ENCODE data around the gene SHISA6. TPM values are rescaled to one million over a fixed set of nuclear protein-coding genes. Genes with fewer than 3 reads are reported as not detected.

The SHISA6 gene
- total and polyA plus RNA-seq, 11 donors = 0.16 to 1.0 (median 0.29) TPM

DNA sequence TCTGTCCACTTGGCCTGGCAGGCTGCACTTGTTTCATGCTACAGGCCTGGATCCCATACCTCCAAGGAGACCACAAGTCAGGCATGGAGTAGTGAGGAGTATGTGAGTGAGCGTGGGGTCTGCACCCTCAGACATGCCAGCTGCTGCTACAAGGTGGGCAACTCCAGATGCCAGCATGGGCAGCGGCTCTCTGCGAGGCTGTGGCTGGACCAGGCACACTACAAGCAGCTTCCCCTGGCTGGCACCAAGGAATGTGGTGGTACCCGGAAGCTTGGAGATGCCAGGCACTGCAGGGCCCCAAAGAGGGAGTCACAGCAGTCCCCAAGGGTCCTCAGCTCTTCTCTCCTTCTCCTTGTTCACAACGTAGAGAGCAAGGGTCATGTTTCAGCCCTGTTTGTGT is 341.2 kb downstream of the SHISA6 start:
- ATAC-seq (no peak), DNase-seq (no peak)
- TF ChIP-seq POLR2A (IDR thresholded peaks at IDR 0.05) = no peak
- TF ChIP-seq, protein P1, sequence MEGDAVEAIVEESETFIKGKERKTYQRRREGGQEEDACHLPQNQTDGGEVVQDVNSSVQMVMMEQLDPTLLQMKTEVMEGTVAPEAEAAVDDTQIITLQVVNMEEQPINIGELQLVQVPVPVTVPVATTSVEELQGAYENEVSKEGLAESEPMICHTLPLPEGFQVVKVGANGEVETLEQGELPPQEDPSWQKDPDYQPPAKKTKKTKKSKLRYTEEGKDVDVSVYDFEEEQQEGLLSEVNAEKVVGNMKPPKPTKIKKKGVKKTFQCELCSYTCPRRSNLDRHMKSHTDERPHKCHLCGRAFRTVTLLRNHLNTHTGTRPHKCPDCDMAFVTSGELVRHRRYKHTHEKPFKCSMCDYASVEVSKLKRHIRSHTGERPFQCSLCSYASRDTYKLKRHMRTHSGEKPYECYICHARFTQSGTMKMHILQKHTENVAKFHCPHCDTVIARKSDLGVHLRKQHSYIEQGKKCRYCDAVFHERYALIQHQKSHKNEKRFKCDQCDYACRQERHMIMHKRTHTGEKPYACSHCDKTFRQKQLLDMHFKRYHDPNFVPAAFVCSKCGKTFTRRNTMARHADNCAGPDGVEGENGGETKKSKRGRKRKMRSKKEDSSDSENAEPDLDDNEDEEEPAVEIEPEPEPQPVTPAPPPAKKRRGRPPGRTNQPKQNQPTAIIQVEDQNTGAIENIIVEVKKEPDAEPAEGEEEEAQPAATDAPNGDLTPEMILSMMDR (IDR thresholded peaks at IDR 0.05) = no peak
- Histone ChIP-seq H3K27ac (no peak overlapping the region), H3K36me3 (no peaks in the 10 kb centered on the region), H3K27me3 (no peaks in the 10 kb centered on the region), H3K9me3 (no peaks in the 10 kb centered on the region), H3K4me1 (no peaks in the 10 kb centered on the region), H3K4me3 (no peak overlapping the region)
- 76 to 92% (median 81%) methylated on average over 5 of the region's 5 CpGs for WGBS, 4 donors
- intact Hi-C loops (cut with DNase I) = loop anchor here in 1 of 10 donors (10.0 kb wide), 1 partner anchor 63 kb away; no protein-coding TSS in a partner anchor

DNA sequence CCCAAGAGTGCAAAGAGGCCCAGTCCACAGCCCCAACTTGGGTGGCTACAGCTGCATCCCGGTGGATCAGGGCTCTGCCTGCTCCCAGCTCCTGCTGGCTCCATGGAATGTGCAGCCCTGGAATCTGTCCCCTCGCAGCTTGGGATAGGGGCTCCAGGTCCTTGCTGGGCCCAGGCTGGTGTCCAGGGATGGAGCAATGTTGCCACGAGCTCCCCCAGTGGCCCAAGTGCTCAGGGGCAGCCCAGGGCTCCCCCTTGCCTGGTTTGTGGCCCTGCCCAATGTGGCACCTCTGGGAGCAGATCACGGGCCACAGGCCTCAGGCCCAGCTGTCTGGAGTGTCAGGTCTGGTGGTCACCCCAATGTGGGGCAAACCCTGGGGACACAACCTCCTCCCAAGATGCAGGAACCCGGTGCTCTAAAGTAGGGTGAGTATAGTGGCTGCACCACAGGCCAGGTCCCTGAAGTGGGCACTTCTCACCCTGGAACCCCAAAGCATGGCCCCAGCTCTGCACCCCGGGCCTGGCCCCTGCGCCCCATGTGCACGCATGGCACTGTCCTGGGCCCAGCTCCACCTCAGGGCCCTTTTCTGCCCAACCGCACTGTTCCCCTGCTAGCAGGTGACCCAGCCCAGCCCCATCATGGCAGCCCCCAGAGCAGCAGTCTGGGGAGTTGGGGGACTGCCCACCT is 342.4 kb downstream of the SHISA6 start:
- H3K27me3 ChIP-seq = no peaks in the 10 kb centered on the region
- peak in 1 of 5 donors; percentile 45 for DNase-seq
- no peak overlapping the region for H3K4me3 ChIP-seq
- no peak for TF ChIP-seq POLR2A (IDR thresholded peaks at IDR 0.05)
- TF ChIP-seq, protein P1 (IDR thresholded peaks at IDR 0.05) = no peak
- intact Hi-C loops (cut with DNase I) = loop anchor here in 1 of 10 donors (10.0 kb wide), 1 partner anchor 61 kb away; no protein-coding TSS in a partner anchor
- H3K27ac ChIP-seq = no peak overlapping the region
- no peak for ATAC-seq
- no peaks in the 10 kb centered on the region for H3K9me3 ChIP-seq
- no peaks in the 10 kb centered on the region for H3K4me1 ChIP-seq
- H3K36me3 ChIP-seq = no peaks in the 10 kb centered on the region
- WGBS, 4 donors = 74 to 100% (median 82%) methylated on average over 1 to 9 of the region's 9 CpGs

DNA sequence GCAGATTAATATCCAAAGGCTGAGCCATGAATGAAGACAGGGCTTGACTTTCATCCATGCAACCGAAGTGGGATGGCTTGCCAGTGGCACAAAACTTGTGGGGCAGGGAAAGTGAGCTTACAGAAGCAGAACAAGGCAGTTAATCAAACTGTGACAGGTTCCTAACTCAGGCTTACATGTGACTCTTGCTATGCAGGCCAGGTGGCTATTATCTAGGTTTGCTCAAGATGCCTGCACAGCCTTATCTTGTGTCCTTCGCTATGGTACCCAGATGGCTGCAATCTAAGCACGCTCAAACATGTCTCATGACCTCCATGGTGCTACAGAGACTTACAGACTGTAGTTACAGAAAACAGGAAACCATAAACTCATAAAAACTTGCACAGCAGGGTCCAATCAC is 348.7 kb downstream of the SHISA6 start:
- no peaks in the 10 kb centered on the region for H3K4me1 ChIP-seq
- no peaks in the 10 kb centered on the region for H3K36me3 ChIP-seq
- ATAC-seq (no peak), DNase-seq (no peak)
- TF ChIP-seq, protein P1 (IDR thresholded peaks at IDR 0.05) = no peak
- TF ChIP-seq POLR2A (IDR thresholded peaks at IDR 0.05) = no peak
- H3K9me3 ChIP-seq = no peaks in the 10 kb centered on the region
- no peak overlapping the region for H3K4me3 ChIP-seq
- intact Hi-C loops (cut with DNase I) = loop anchor here in 1 of 10 donors (10.0 kb wide), 1 partner anchor 55 kb away; no protein-coding TSS in a partner anchor
- H3K27ac ChIP-seq = no peak overlapping the region
- H3K27me3 ChIP-seq = peaks cover 0 to 5% (median 0%) of the 10 kb centered on the region in 9 donors
- 42 to 55% (median 47%) methylated on average over 3 of the region's 3 CpGs for WGBS, 4 donors

DNA sequence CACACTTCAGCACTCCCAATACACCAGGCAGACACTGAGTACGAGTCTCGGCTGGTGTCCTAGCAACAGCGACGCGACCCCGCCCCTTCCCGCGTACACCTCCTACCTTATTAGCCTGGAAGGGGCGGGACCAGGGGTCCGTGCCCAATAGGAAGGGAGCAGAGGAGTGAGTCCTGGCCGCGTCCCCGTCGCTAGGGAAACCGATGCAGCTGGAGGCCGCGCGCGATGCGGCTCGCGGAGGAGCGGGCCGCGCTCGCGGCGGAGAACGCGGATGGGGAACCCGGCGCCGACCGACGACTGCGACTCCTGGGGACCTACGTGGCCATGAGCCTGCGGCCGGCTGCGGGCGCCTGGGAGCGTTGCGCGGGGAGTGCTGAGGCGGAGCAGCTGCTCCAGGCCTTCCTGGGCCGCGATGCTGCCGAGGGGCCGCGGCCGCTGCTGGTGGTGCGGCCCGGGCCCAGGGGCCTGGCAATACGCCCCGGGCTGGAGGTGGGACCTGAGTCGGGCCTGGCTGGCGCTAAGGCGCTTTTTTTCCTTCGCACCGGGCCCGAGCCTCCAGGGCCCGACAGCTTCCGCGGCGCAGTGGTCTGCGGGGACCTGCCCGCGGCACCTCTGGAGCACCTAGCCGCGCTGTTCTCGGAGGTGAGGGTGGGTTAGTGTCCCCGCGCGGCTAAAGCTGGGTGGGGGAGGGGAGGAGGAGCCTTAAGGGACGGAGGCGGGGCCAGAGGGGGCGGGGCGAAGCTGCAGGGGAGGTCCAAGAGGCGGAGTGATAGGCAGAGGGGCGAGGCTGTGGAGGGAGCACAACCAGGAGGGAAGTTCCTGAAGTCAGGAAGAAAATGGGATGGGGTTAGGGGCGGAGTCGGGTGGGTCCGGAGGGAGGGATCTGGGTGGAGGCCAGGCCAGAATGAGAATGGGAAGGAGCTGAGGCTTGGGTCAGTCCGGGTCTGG is 357.5 kb downstream of the SHISA6 start, which contains the start of gene DNAH9:
TSS of gene DNAH9 (plus strand) at position 197 of the 948 bp plus-strand sequence. CDS start at position 226, 29 bp downstream.
- intact Hi-C loops (cut with DNase I) = no loop called here
- Histone ChIP-seq H3K27me3 (peaks cover 0 to 8% (median 0%) of the 10 kb centered on the region in 9 donors), H3K27ac (peak within 1 kb of the TSS in 8 of 12 donors; percentile 10 to 64 (median 42)), H3K4me1 (peaks cover 0 to 16% (median 5%) of the 10 kb centered on the region in 12 donors), H3K4me3 (peak within 1 kb of the TSS; percentile 20 to 80 (median 65)), H3K36me3 (no peaks in the 10 kb centered on the region), H3K9me3 (peaks cover 0 to 4% (median 0%) of the 10 kb centered on the region in 12 donors)
- DNase-seq = peak; percentile 94 to 98 (median 96)
- TF ChIP-seq, protein P1 (IDR thresholded peaks at IDR 0.05) = no peak
- TF ChIP-seq POLR2A (IDR thresholded peaks at IDR 0.05) = no peak
- ATAC-seq = peak; percentile 100
- 1 to 2% (median 1%) methylated on average over 27 to 84 of the region's 84 CpGs for WGBS, 4 donors

Measured in heart left ventricle (tissue), 16 donors.